ENCODE data around the gene LDLRAD4.

- TF ChIP-seq EGR1 (IDR thresholded peaks at IDR 0.05) (no peak), RAD21 (IDR thresholded peaks at IDR 0.05; ENCODE audit: low read depth) (no peak)
These were observed 135.8 kb downstream of the LDLRAD4 start for GRCh38 chr18:13354402-13354801.
